HEK293T (cell line): ENCODE data around the gene PLA2G6.

ENCODE experiments used
- CTCF ChIA-PET: fragments of 350-600 bp; formaldehyde crosslinking; extraction: SDS; loops from one replicate; lab custom pipeline; 2021; ENCODE audit warnings: antibody characterized with exemption, inconsistent platforms; lab: Yijun Ruan, JAX
- POLR2A ChIA-PET: fragments of 350-600 bp; formaldehyde crosslinking; extraction: SDS; loops from one replicate; lab custom pipeline; 2020; ENCODE audit warnings: antibody characterized with exemption, inconsistent platforms; lab: Yijun Ruan, JAX
- DNase-seq: peaks from one replicate; pipeline ENCODE4 v3.0.0; 2012; ENCODE audit warnings: mixed read lengths; ENCODE audit errors: extremely low spot score
- ARNT ChIP-seq: fragments of 450-650 bp; IDR thresholded peaks from 2 replicates; pipeline ENCODE4 v1.6.1; 2017; ENCODE audit warnings: mild to moderate bottlenecking
- BHLHE40 ChIP-seq: fragments of 450-650 bp; IDR thresholded peaks from 2 replicates; pipeline ENCODE4 v1.6.1; 2016; ENCODE audit warnings: mild to moderate bottlenecking, moderate library complexity, borderline replicate concordance
- CTBP1 ChIP-seq: fragments of 450-650 bp; IDR thresholded peaks from 2 replicates; pipeline ENCODE4 v1.6.1; 2016; ENCODE audit warnings: borderline replicate concordance
- ELF4 ChIP-seq: fragments of 450-650 bp; IDR thresholded peaks from 2 replicates; pipeline ENCODE4 v1.6.1; 2017; ENCODE audit warnings: antibody characterized with exemption
- FOXA1 ChIP-seq: fragments of 450-650 bp; IDR thresholded peaks from 2 replicates; pipeline ENCODE4 v1.6.1; 2016; ENCODE audit warnings: mild to moderate bottlenecking
- FOXK2 ChIP-seq: fragments of 450-650 bp; IDR thresholded peaks from 2 replicates; pipeline ENCODE4 v1.6.1; 2016; ENCODE audit warnings: mild to moderate bottlenecking
- FOXM1 ChIP-seq: fragments of 450-650 bp; IDR thresholded peaks from 2 replicates; pipeline ENCODE4 v1.6.1; 2017; ENCODE audit warnings: mild to moderate bottlenecking, borderline replicate concordance
- HDGF ChIP-seq: fragments of 450-650 bp; IDR thresholded peaks from 2 replicates; pipeline ENCODE4 v1.6.1; 2017; ENCODE audit warnings: antibody characterized with exemption, borderline replicate concordance
- L3MBTL2 ChIP-seq: fragments of 450-650 bp; conservative IDR thresholded peaks from 2 replicates; pipeline ENCODE4 v1.6.1; 2016; ENCODE audit warnings: mild to moderate bottlenecking
- LEF1 ChIP-seq: fragments of 450-650 bp; IDR thresholded peaks from 2 replicates; pipeline ENCODE4 v1.6.1; 2017; ENCODE audit warnings: mild to moderate bottlenecking, borderline replicate concordance
- NFRKB ChIP-seq: fragments of 450-650 bp; IDR thresholded peaks from 2 replicates; pipeline ENCODE4 v1.6.1; 2016; ENCODE audit warnings: mild to moderate bottlenecking, moderate library complexity
- PKNOX1 ChIP-seq: fragments of 450-650 bp; IDR thresholded peaks from 2 replicates; pipeline ENCODE4 v1.6.1; 2016
- SP1 ChIP-seq: fragments of 450-650 bp; IDR thresholded peaks from 2 replicates; pipeline ENCODE4 v1.6.1; 2017
- SUZ12 ChIP-seq: fragments of 450-650 bp; IDR thresholded peaks from 2 replicates; pipeline ENCODE4 v1.6.1; 2016; ENCODE audit warnings: mild to moderate bottlenecking
- TARDBP ChIP-seq: fragments of 450-650 bp; IDR thresholded peaks from 2 replicates; pipeline ENCODE4 v1.6.1; 2016
- ZNF384 ChIP-seq: fragments of 450-650 bp; IDR thresholded peaks from 2 replicates; pipeline ENCODE4 v1.6.1; 2016

Gene PLA2G6

GRCh38 chr22:38110863-38111852 lies 70.5 kb downstream of the PLA2G6 start:
- ChIA-PET CTCF (interaction anchor here (0.6 kb wide), 1 partner anchor 498 kb away, joined by 3 read pairs; no protein-coding TSS in a partner anchor), POLR2A (no interaction called here)
- no peak for TF ChIP-seq ZNF384
- TF ChIP-seq HDGF: no peak
- TF ChIP-seq L3MBTL2: no peak
- no peak for TF ChIP-seq NFRKB
- no peak for TF ChIP-seq FOXA1
- no peak for TF ChIP-seq BHLHE40
- no peak for DNase-seq

GRCh38 chr22:38110008-38110862 lies 71.4 kb downstream of the PLA2G6 start, which contains the start of gene BAIAP2L2:
BAIAP2L2 (minus strand) TSS chr22:38110684; CDS start chr22:38110525, 159 bp downstream.
- POLR2A ChIA-PET: no interaction called here
- CTCF ChIA-PET: interaction anchor here (0.6 to 1.8 kb wide), 2 partner anchors 58 to 499 kb away, joined by 3 to 4 read pairs; no protein-coding TSS in a partner anchor
- DNase-seq: no peak
- TF ChIP-seq SP1: no peak
- no peak for TF ChIP-seq ZNF384

- DNase-seq: no peak
- POLR2A ChIA-PET: no interaction called here
- CTCF ChIA-PET: interaction anchor here (1.8 kb wide), 1 partner anchor 57 kb away, joined by 4 read pairs; no protein-coding TSS in a partner anchor
- TF ChIP-seq CTBP1: no peak
- no peak for TF ChIP-seq SUZ12
- no peak for TF ChIP-seq HDGF
- no peak for TF ChIP-seq FOXK2
- no peak for TF ChIP-seq SP1
- TF ChIP-seq ELF4: no peak
- no peak for TF ChIP-seq FOXM1
- no peak for TF ChIP-seq L3MBTL2
- TF ChIP-seq ARNT: no peak
- no peak for TF ChIP-seq TARDBP
- no peak for TF ChIP-seq PKNOX1
- TF ChIP-seq FOXA1: no peak
- no peak for TF ChIP-seq NFRKB
- TF ChIP-seq LEF1: no peak
- no peak for TF ChIP-seq ZNF384
- TF ChIP-seq BHLHE40: no peak
Measured at GRCh38 chr22:38109371-38110001, 72.1 kb downstream of the PLA2G6 start.

- CTCF ChIA-PET: interaction anchor here (1.0 to 1.8 kb wide), 2 partner anchors 11 to 57 kb away, joined by 3 to 4 read pairs; no protein-coding TSS in a partner anchor
- TF ChIP-seq L3MBTL2: no peak
- no peak for TF ChIP-seq FOXA1
- TF ChIP-seq PKNOX1: no peak
- TF ChIP-seq FOXK2: no peak
- no peak for TF ChIP-seq SP1
- no peak for TF ChIP-seq LEF1
- no peak for TF ChIP-seq HDGF
- TF ChIP-seq TARDBP: no peak
- no peak for TF ChIP-seq SUZ12
- no peak for TF ChIP-seq ZNF384
- TF ChIP-seq FOXM1: no peak
- TF ChIP-seq NFRKB: no peak
- TF ChIP-seq BHLHE40: no peak
- no peak for TF ChIP-seq ARNT
- no peak for TF ChIP-seq ELF4
- no peak for TF ChIP-seq CTBP1
- no peak for DNase-seq
- POLR2A ChIA-PET: no interaction called here
Measured at GRCh38 chr22:38108561-38109319, 72.9 kb downstream of the PLA2G6 start.

GRCh38 chr22:38107692-38108515 lies 73.7 kb downstream of the PLA2G6 start:
- no peak for DNase-seq
- POLR2A ChIA-PET: no interaction called here
- TF ChIP-seq CTBP1 (no peak), FOXK2 (no peak), HDGF (no peak), ZNF384 (no peak), PKNOX1 (no peak), TARDBP (no peak), ARNT (no peak), SP1 (no peak), LEF1 (no peak), SUZ12 (no peak), ELF4 (no peak), L3MBTL2 (no peak), FOXA1 (no peak), NFRKB (no peak), FOXM1 (no peak)
- CTCF ChIA-PET: interaction anchor here (1.0 kb wide), 1 partner anchor 10 kb away, joined by 3 read pairs; no protein-coding TSS in a partner anchor
